CD4-positive, alpha-beta T cell treated with Interleukin-6 at 100 ng/mL for 8 hours (primary cell): Measurements from ENCODE around the gene ADGRB3.
"Not testable (repeated sequence)": the region's sequence is repeated elsewhere in the genome, so short reads cannot be mapped to it uniquely, and the experiment has no call there.

Experiments
- DNase-seq: peaks from one replicate; pipeline ENCODE4 v3.0.0-alpha.2; 2020; ENCODE audit warnings: mixed read lengths, low spot score

ADGRB3 gene

GRCh38 chr6:68650142-68650541 is 15.1 kb downstream of the ADGRB3 start:
- no peak for DNase-seq

- DNase-seq, result no peak
Observed at GRCh38 chr6:68651011-68651985, 16.2 kb downstream of the ADGRB3 start.

- no peak for DNase-seq
Observed at GRCh38 chr6:68652117-68652536, 17.0 kb downstream of the ADGRB3 start.

- no peak for DNase-seq
Observed at GRCh38 chr6:68653074-68653705, 18.1 kb downstream of the ADGRB3 start.

- no peak for DNase-seq
Observed at GRCh38 chr6:68653706-68654089, 18.6 kb downstream of the ADGRB3 start.

- no peak for DNase-seq
Observed at GRCh38 chr6:68654134-68654533, 19.1 kb downstream of the ADGRB3 start.

GRCh38 chr6:68655028-68655427 is 19.9 kb downstream of the ADGRB3 start:
- DNase-seq, result no peak

GRCh38 chr6:68657374-68658139 is 22.5 kb downstream of the ADGRB3 start:
- no peak for DNase-seq

- no peak for DNase-seq
Observed at GRCh38 chr6:68658338-68658737, 23.3 kb downstream of the ADGRB3 start.

GRCh38 chr6:68673255-68673654 is 38.2 kb downstream of the ADGRB3 start:
- no peak for DNase-seq

GRCh38 chr6:68675548-68675947 is 40.5 kb downstream of the ADGRB3 start:
- DNase-seq, result no peak

- not testable (repeated sequence) for DNase-seq
Observed at GRCh38 chr6:68676094-68676493, 41.0 kb downstream of the ADGRB3 start.

- DNase-seq, result no peak
Observed at GRCh38 chr6:68677058-68677457, 42.0 kb downstream of the ADGRB3 start.

GRCh38 chr6:68679399-68679798 is 44.3 kb downstream of the ADGRB3 start:
- no peak for DNase-seq

- DNase-seq, result no peak
Observed at GRCh38 chr6:68680264-68680663, 45.2 kb downstream of the ADGRB3 start.

GRCh38 chr6:68689910-68690309 is 54.8 kb downstream of the ADGRB3 start:
- DNase-seq, result no peak

- no peak for DNase-seq
Observed at GRCh38 chr6:68691120-68691519, 56.0 kb downstream of the ADGRB3 start.

GRCh38 chr6:68693271-68693670 is 58.2 kb downstream of the ADGRB3 start:
- DNase-seq, result no peak

- no peak for DNase-seq
Observed at GRCh38 chr6:68695403-68695802, 60.3 kb downstream of the ADGRB3 start.

- no peak for DNase-seq
Observed at GRCh38 chr6:68695838-68696237, 60.8 kb downstream of the ADGRB3 start.

- no peak for DNase-seq
Observed at GRCh38 chr6:68697394-68697793, 62.3 kb downstream of the ADGRB3 start.

- DNase-seq, result no peak
Observed at GRCh38 chr6:68701159-68701558, 66.1 kb downstream of the ADGRB3 start.

GRCh38 chr6:68704485-68704884 is 69.4 kb downstream of the ADGRB3 start:
- DNase-seq, result no peak
